Left ventricle myocardium inferior (tissue), 1 donor: ENCODE results near the gene EPOP. TPM values are rescaled to one million over a fixed set of nuclear protein-coding genes. Genes with fewer than 3 reads are reported as not detected.
"Not testable (repeated sequence)": the region's sequence is repeated elsewhere in the genome, so short reads cannot be mapped to it uniquely, and the experiment has no call there.

Experiments used
- DNase-seq: peaks from one replicate; pipeline ENCODE4 v3.0.0-alpha.2; 2020
- H3K27ac ChIP-seq: fragments of 200-600 bp; replicated peaks from 2 replicates; pipeline ENCODE4 v1.8.0; 2021
- H3K27me3 ChIP-seq: fragments of 200-600 bp; 2 replicates; pipeline ENCODE4 v1.8.0; 2021; ENCODE audit warnings: low read depth
- H3K36me3 ChIP-seq: fragments of 200-600 bp; 2 replicates; pipeline ENCODE4 v1.8.0; 2021
- H3K4me1 ChIP-seq: fragments of 200-600 bp; 2 replicates; pipeline ENCODE4 v1.8.0; 2021
- H3K4me3 ChIP-seq: fragments of 200-600 bp; 2 replicates; pipeline ENCODE4 v1.8.0; 2021; ENCODE audit warnings: mild to moderate bottlenecking, moderate library complexity
- H3K9me3 ChIP-seq: fragments of 200-600 bp; replicated peaks from 2 replicates; pipeline ENCODE4 v1.8.0; 2021
- CTCF ChIP-seq: fragments of 200-600 bp; IDR thresholded peaks from 2 replicates; pipeline ENCODE4 v1.8.0; 2021; ENCODE audit warnings: antibody characterized with exemption, mild to moderate bottlenecking, borderline replicate concordance
- intact Hi-C: fragments of 100-400 bp; cut with micrococcal nuclease; formaldehyde crosslinking; loops from one replicate; pipeline ENCODE4 v1.11.0; 2022
- total RNA-seq: library from RNA; stranded (reverse); fragmentation: NEBNext Ultra II Directional; extraction: Animal tissue kit (Norgen Biotek cat#: 25700); gene quantifications from one replicate; pipeline ENCODE4 v1.2.1, GENCODE V29; 2021
- donor health status: DM: no; HTN: yes; CAD: no; lungs with severe emphysema.

Gene EPOP
- total RNA-seq, 1 donor from 2014 or later, result 0.33 TPM

DNA sequence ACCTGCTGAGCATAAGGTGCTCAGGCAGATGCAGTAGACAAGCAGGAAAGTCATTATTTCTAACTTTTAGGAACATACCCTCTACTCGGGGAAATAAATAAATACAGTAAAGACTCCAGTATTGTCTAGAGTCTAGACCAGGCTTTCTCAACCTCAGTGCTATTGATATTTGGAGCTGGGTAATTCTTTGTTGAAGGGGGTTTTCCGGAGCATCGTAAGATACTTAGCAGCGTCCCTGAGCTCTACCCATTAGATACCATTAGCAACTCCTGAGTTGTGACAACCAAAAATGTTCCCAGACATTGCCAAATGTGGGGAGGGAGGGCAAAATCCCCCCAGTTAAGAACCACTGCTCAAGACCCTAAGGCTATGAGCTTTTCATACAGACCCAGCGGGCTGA is 21.1 kb downstream of the EPOP start:
- Histone ChIP-seq H3K27me3 (peaks cover 62% of the 10 kb centered on the region), H3K4me3 (no peak overlapping the region), H3K9me3 (no peaks in the 10 kb centered on the region), H3K36me3 (no peaks in the 10 kb centered on the region), H3K27ac (no peak overlapping the region), H3K4me1 (no peaks in the 10 kb centered on the region)
- no peak for TF ChIP-seq CTCF
- intact Hi-C loops, result no loop called here
- DNase-seq, result no peak

DNA sequence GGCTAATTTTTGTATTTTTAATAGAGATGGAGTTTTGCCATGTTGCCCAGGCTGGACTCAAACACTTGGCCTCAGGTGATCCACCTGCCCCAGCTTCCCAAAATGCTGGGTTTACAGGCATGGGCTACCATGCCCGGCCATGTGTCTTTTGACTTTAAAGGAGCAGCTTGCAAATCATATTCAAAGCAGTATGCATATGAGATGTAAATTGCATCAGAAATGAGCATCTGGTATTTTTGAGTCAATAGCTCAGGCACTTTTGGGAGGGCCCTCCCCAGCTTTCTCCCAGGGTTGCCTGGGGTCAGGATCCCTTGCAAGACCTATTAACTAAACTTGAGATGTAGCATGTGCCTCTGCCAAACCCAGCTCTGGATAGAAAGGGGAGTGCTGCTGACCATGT is 21.5 kb downstream of the EPOP start:
- H3K4me3 ChIP-seq, result no peak overlapping the region
- TF ChIP-seq CTCF, result no peak
- no peak overlapping the region for H3K27ac ChIP-seq
- H3K27me3 ChIP-seq, result peaks cover 59% of the 10 kb centered on the region
- no peaks in the 10 kb centered on the region for H3K9me3 ChIP-seq
- no peaks in the 10 kb centered on the region for H3K4me1 ChIP-seq
- no peak for DNase-seq
- intact Hi-C loops, result no loop called here
- no peaks in the 10 kb centered on the region for H3K36me3 ChIP-seq

DNA sequence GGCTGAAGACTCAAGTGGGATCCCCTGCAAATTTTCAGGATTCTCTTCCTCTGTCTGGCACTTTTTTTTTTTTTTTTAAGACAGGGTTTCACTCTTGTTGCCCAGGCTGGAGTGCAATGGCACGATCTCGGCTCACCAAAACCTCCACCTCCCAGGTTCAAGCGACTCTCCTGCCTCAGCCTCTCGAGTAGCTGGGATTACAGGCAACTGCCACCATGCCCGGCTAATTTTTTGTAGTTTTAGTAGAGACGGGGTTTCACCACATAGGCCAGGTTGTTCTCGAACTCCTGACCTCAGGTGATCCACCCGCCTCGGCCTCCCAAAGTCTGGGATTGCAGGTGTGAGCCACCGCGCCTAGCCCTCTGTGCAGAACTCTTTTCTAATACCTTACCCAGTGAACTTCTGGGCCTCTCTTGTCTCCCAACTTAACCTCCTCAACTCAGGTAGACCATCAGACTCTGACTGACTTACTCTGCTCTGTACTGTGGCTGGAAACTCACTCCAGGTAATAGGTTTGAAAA is 24.0 kb downstream of the EPOP start:
- peaks cover 37% of the 10 kb centered on the region for H3K27me3 ChIP-seq
- H3K27ac ChIP-seq, H3K36me3 ChIP-seq, H3K4me1 ChIP-seq, H3K9me3 ChIP-seq, H3K4me3 ChIP-seq, DNase-seq, intact Hi-C loops: not testable (repeated sequence)

DNA sequence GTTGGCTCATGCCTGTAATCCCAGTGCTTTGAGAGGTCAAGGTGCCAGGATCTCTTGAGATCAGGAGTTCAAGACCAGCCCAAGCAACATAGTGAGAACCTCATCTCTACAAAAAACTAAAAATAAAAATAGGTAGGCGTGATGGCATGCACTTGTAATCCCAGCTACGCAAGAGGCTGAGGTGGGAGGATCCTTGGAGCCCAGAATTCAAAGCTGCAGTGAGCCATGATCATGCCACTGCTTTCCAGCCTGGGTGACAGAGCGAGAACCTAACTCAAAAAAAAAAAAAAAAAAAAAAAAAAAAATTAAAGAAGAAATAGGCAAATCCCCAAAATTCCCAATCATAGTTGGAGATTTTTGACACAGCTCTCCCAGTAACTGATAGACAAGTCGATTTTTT is 36.8 kb downstream of the EPOP start:
- no peak for TF ChIP-seq CTCF
- Histone ChIP-seq H3K4me3 (no peak overlapping the region), H3K36me3 (no peaks in the 10 kb centered on the region), H3K9me3 (no peaks in the 10 kb centered on the region), H3K27ac (no peak overlapping the region), H3K4me1 (no peaks in the 10 kb centered on the region), H3K27me3 (peaks cover 62% of the 10 kb centered on the region)
- intact Hi-C loops, result no loop called here
- DNase-seq, result no peak

DNA sequence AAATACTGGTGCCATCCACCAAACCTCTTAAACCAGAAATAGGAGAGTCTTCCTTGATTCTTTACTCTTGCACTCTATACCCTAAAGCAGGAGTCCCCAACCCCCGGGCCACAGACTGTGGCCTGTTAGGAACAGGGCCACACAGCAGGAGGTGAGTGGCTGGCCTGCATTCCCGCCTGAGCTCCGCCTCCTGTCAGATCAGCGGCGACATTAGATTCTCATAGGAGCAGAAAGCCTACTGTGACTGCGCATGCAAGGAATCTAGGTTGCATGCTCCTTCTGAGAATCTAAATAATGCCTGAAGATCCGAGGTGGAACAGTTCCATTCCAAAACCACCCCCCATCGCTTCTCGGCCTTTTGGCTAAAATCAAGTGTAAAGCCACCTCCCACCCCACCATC is 38.7 kb downstream of the EPOP start:
- intact Hi-C loops, result no loop called here
- peaks cover 54% of the 10 kb centered on the region for H3K27me3 ChIP-seq
- H3K9me3 ChIP-seq, result no peaks in the 10 kb centered on the region
- no peak for TF ChIP-seq CTCF
- no peak overlapping the region for H3K4me3 ChIP-seq
- H3K4me1 ChIP-seq, result no peaks in the 10 kb centered on the region
- H3K27ac ChIP-seq, result no peak overlapping the region
- no peaks in the 10 kb centered on the region for H3K36me3 ChIP-seq
- no peak for DNase-seq

DNA sequence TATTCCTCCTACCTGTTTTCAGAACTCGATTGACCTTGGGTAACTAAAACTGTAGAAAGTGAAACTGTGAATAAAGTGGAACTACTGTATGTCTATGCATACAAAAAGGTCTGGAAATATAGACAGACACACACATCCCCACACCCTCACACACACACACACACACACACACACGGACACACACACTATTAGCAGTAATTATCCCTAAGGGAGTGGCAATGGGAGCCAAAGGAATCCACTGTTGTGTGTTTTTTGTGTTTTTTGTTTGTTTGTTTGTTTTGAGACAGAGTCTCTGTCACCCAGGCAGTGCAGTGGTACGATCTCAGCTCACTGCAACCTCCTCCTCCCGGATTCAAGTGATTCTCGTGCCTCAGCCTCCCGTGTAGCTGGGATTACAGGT is 42.4 kb downstream of the EPOP start:
- Histone ChIP-seq H3K9me3 (no peaks in the 10 kb centered on the region), H3K4me3 (no peak overlapping the region), H3K36me3 (no peaks in the 10 kb centered on the region), H3K27me3 (peaks cover 21% of the 10 kb centered on the region), H3K4me1 (no peaks in the 10 kb centered on the region), H3K27ac (no peak overlapping the region)
- no peak for DNase-seq
- TF ChIP-seq CTCF, result no peak
- intact Hi-C loops, result no loop called here
